Activated T-cell treated with anti-CD3 and anti-CD28 coated beads, Interleukin-2, amount 50 U/mL, for 4 hours (primary cell): Measurements from ENCODE around the gene CALHM2. TPM values are rescaled to one million over a fixed set of nuclear protein-coding genes. Genes with fewer than 3 reads are reported as not detected.

Source experiments
- ATAC-seq, 2 donors: fragments of 200-7000 bp; cut with Tn5 transposase; one replicate each; pipeline ENCODE4 v1.10.0; 2021
- DNase-seq: peaks from one replicate; pipeline ENCODE4 v3.0.0-alpha.2; 2020
- H3K27me3 Mint-ChIP-seq: one replicate; pipeline ENCODE4 v1.8.0; 2021; ENCODE audit warnings: low read depth, mixed read lengths
- H3K36me3 Mint-ChIP-seq: one replicate; pipeline ENCODE4 v1.8.0; 2022; ENCODE audit warnings: mixed read lengths; ENCODE audit not compliant: insufficient read depth
- H3K4me1 Mint-ChIP-seq: one replicate; pipeline ENCODE4 v1.8.0; 2021; ENCODE audit warnings: low read depth, mixed read lengths
- H3K4me3 Mint-ChIP-seq: one replicate; pipeline ENCODE4 v1.8.0; 2021; ENCODE audit warnings: mild to moderate bottlenecking, moderate library complexity, mixed read lengths
- H3K9me3 Mint-ChIP-seq: one replicate; pipeline ENCODE4 v1.8.0; 2021; ENCODE audit warnings: mixed read lengths
- total RNA-seq, 3 donors: library from RNA; stranded (reverse); gene quantifications; one replicate each; pipeline ENCODE4 v1.2.1, GENCODE V29; 2021

Gene CALHM2
- total RNA-seq, 3 donors from 2014 or later, result 2.8 to 6.0 (median 3.8) TPM

GRCh38 chr10:103466734-103467133 is 14.6 kb upstream of the CALHM2 start:
- Mint-ChIP-seq H3K4me3 (no peak overlapping the region), H3K27me3 (no peaks in the 10 kb centered on the region), H3K36me3 (no peaks in the 10 kb centered on the region), H3K9me3 (no peaks in the 10 kb centered on the region), H3K4me1 (peaks cover 21% of the 10 kb centered on the region)
- ATAC-seq, result no peak
- DNase-seq, result no peak

GRCh38 chr10:103465411-103466179 is 13.4 kb upstream of the CALHM2 start:
- Mint-ChIP-seq H3K27me3 (no peaks in the 10 kb centered on the region), H3K4me3 (no peak overlapping the region), H3K36me3 (no peaks in the 10 kb centered on the region), H3K9me3 (no peaks in the 10 kb centered on the region), H3K4me1 (peaks cover 13% of the 10 kb centered on the region)
- ATAC-seq (no peak), DNase-seq (no peak)

- Mint-ChIP-seq H3K9me3 (no peaks in the 10 kb centered on the region), H3K27me3 (no peaks in the 10 kb centered on the region), H3K4me1 (peaks cover 9% of the 10 kb centered on the region), H3K4me3 (no peak overlapping the region), H3K36me3 (no peaks in the 10 kb centered on the region)
- ATAC-seq (no peak), DNase-seq (no peak)
Observed at GRCh38 chr10:103463499-103463898, 11.3 kb upstream of the CALHM2 start.

GRCh38 chr10:103459615-103460014 is 7.4 kb upstream of the CALHM2 start:
- Mint-ChIP-seq H3K36me3 (no peaks in the 10 kb centered on the region), H3K4me1 (peaks cover 7% of the 10 kb centered on the region), H3K27me3 (no peaks in the 10 kb centered on the region), H3K9me3 (no peaks in the 10 kb centered on the region), H3K4me3 (no peak overlapping the region)
- ATAC-seq, result no peak
- no peak for DNase-seq

- H3K9me3 Mint-ChIP-seq, result no peaks in the 10 kb centered on the region
- H3K4me1 Mint-ChIP-seq, result peaks cover 10% of the 10 kb centered on the region
- H3K27me3 Mint-ChIP-seq, result no peaks in the 10 kb centered on the region
- H3K4me3 Mint-ChIP-seq, result no peak within 1 kb of the TSS
- DNase-seq, result no peak
- H3K36me3 Mint-ChIP-seq, result no peaks in the 10 kb centered on the region
- peak in 1 of 2 donors; percentile 25 for ATAC-seq
Observed at GRCh38 chr10:103458720-103459119, 6.5 kb upstream of the CALHM2 start, which contains the start of gene CALHM1. Gene CALHM1 (minus strand): TSS chr10:103458900. CDS start chr10:103458751, 149 bp downstream.

GRCh38 chr10:103457896-103458583 is 5.9 kb upstream of the CALHM2 start:
- Mint-ChIP-seq H3K9me3 (no peaks in the 10 kb centered on the region), H3K4me3 (no peak overlapping the region), H3K27me3 (no peaks in the 10 kb centered on the region), H3K4me1 (peaks cover 14% of the 10 kb centered on the region), H3K36me3 (no peaks in the 10 kb centered on the region)
- no peak for ATAC-seq
- no peak for DNase-seq

GRCh38 chr10:103457176-103457712 is 5.1 kb upstream of the CALHM2 start:
- H3K4me3 Mint-ChIP-seq, result no peak overlapping the region

GRCh38 chr10:103456074-103456660 is 4.0 kb upstream of the CALHM2 start:
- no peaks in the 10 kb centered on the region for H3K9me3 Mint-ChIP-seq
- H3K27me3 Mint-ChIP-seq, result no peaks in the 10 kb centered on the region
- no peak for DNase-seq
- no peak for ATAC-seq
- peaks cover 25% of the 10 kb centered on the region for H3K4me1 Mint-ChIP-seq
- H3K4me3 Mint-ChIP-seq, result no peak overlapping the region
- no peaks in the 10 kb centered on the region for H3K36me3 Mint-ChIP-seq

More at GRCh38 chr10:103457176-103457712, 5.1 kb upstream of the CALHM2 start:
- DNase-seq, result no peak
- Mint-ChIP-seq H3K9me3 (no peaks in the 10 kb centered on the region), H3K4me1 (peaks cover 21% of the 10 kb centered on the region), H3K27me3 (no peaks in the 10 kb centered on the region), H3K36me3 (no peaks in the 10 kb centered on the region)
- no peak for ATAC-seq

- no peaks in the 10 kb centered on the region for H3K36me3 Mint-ChIP-seq
- no peaks in the 10 kb centered on the region for H3K27me3 Mint-ChIP-seq
- H3K9me3 Mint-ChIP-seq, result no peaks in the 10 kb centered on the region
- H3K4me3 Mint-ChIP-seq, result no peak overlapping the region
- H3K4me1 Mint-ChIP-seq, result peaks cover 35% of the 10 kb centered on the region
- DNase-seq, result no peak
- ATAC-seq, result no peak
Observed at GRCh38 chr10:103455235-103455634, 3.1 kb upstream of the CALHM2 start.

GRCh38 chr10:103454026-103454425 is 1.9 kb upstream of the CALHM2 start:
- Mint-ChIP-seq H3K9me3 (no peaks in the 10 kb centered on the region), H3K4me3 (peak overlapping the region; percentile 53)

GRCh38 chr10:103452506-103453230 is 498 bp upstream of the CALHM2 start:
- Mint-ChIP-seq H3K36me3 (peaks cover 10% of the 10 kb centered on the region), H3K9me3 (no peaks in the 10 kb centered on the region), H3K4me3 (peak overlapping the region; percentile 89), H3K27me3 (no peaks in the 10 kb centered on the region), H3K4me1 (peaks cover 49% of the 10 kb centered on the region)
- DNase-seq, result no peak
- no peak for ATAC-seq

More at GRCh38 chr10:103454026-103454425, 1.9 kb upstream of the CALHM2 start:
- ATAC-seq (no peak), DNase-seq (no peak)
- H3K36me3 Mint-ChIP-seq, result peaks cover 4% of the 10 kb centered on the region
- no peaks in the 10 kb centered on the region for H3K27me3 Mint-ChIP-seq
- peaks cover 40% of the 10 kb centered on the region for H3K4me1 Mint-ChIP-seq

- ATAC-seq (peak; percentile 50 to 53), DNase-seq (peak; percentile 20)
- Mint-ChIP-seq H3K9me3 (no peaks in the 10 kb centered on the region), H3K36me3 (peaks cover 16% of the 10 kb centered on the region), H3K27me3 (no peaks in the 10 kb centered on the region), H3K4me3 (peak overlapping the region; percentile 89), H3K4me1 (peaks cover 50% of the 10 kb centered on the region)
Observed at GRCh38 chr10:103451091-103451813, 918 bp downstream of the CALHM2 start.

GRCh38 chr10:103450201-103450695 is 1.9 kb downstream of the CALHM2 start:
- Mint-ChIP-seq H3K4me3 (peak overlapping the region; percentile 89), H3K9me3 (no peaks in the 10 kb centered on the region), H3K4me1 (peaks cover 50% of the 10 kb centered on the region), H3K27me3 (no peaks in the 10 kb centered on the region), H3K36me3 (peaks cover 16% of the 10 kb centered on the region)
- DNase-seq (no peak), ATAC-seq (no peak)
